OCI-LY3 (cell line): ENCODE measurements around the gene PPP1R36.

Experiments
- EZH2phosphoT487 ChIP-seq: fragments of 200-600 bp; shearing (Covaris generic); IDR thresholded peaks from 2 replicates; pipeline ENCODE4 v1.6.1; 2018; ENCODE audit warnings: antibody characterized with exemption, mixed run types, low read depth
- TF ChIP-seq, protein P1 (sequence below): fragments of 200-600, 300-600 bp; sonication (generic); IDR thresholded peaks from 2 replicates; pipeline ENCODE4 v1.5.1; 2014; ENCODE audit warnings: antibody characterized with exemption, low read length, low read depth

DNA sequence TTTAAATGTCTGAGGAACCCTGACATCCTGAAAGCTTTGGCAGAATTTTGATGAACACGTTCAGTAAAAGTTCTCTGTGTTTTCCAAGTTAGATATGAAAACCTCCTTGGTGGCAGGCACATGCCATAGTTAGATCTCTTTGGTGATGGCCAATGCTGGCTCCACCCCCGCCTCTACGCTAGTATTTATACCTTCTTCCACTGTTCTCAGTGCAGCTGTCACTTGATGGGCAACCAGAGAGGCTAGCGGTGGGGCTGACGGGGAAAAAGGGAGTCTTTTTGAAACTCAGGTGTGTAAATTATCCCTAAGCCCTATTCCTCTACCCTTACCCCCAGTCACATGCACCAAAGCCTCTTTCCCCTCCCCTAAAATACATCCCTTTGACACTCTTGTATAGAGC, 32.1 kb downstream of the PPP1R36 start:
- TF ChIP-seq, protein P1, sequence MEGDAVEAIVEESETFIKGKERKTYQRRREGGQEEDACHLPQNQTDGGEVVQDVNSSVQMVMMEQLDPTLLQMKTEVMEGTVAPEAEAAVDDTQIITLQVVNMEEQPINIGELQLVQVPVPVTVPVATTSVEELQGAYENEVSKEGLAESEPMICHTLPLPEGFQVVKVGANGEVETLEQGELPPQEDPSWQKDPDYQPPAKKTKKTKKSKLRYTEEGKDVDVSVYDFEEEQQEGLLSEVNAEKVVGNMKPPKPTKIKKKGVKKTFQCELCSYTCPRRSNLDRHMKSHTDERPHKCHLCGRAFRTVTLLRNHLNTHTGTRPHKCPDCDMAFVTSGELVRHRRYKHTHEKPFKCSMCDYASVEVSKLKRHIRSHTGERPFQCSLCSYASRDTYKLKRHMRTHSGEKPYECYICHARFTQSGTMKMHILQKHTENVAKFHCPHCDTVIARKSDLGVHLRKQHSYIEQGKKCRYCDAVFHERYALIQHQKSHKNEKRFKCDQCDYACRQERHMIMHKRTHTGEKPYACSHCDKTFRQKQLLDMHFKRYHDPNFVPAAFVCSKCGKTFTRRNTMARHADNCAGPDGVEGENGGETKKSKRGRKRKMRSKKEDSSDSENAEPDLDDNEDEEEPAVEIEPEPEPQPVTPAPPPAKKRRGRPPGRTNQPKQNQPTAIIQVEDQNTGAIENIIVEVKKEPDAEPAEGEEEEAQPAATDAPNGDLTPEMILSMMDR, result no peak
- no peak for TF ChIP-seq EZH2phosphoT487
